ENCODE data around the gene COL15A1. TPM values are rescaled to one million over a fixed set of nuclear protein-coding genes. Genes with fewer than 3 reads are reported as not detected.

Gene COL15A1
- total and polyA plus RNA-seq, 2 of the 8 experiments (the other 6 are each of a cell fraction or from before 2014, with no cell fraction given) = 0.12 to 0.15 TPM

DNA sequence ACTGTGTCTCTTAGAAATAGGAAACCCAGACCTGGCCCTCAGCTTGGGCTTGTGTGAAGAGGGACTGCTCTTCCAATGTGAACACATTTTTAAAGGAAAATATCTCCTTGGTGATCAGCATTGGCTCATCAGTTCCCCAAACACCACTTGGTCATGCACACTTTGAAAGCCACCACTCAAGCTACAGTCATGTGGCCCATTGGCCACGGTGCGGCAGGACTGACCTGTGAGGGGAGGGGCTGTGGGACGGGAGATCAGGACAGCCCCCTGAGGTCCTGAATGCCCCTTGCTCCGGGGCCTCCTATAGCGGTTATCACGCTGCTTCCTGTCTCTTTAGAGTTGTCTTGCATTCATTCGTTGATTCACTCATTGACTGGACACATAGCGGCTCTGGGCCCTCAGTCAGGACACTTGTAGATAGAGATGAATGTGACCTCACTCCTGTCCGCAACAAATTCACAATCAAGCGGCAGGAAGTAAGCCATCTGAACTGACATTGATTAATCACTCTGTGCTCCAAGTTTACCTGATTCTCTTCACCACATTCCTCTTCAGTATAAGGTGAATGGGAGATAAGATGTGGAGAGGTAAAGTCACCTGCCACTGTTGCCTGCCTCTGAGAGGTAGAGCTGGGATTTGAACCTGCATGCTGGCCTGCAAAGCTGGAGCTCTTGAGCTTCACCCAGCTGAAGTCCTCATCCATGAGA lies 73.1 kb downstream of the COL15A1 start:
- H2BK20ac ChIP-seq (ENCODE audit: low read length) = no peak overlapping the region
- H3K36me3 ChIP-seq (ENCODE audit: control insufficient read depth in 2 of 4, insufficient read depth in 4 of 4, low read length in 3 of 4) = no peaks in the 10 kb centered on the region
- H3K9me3 ChIP-seq (ENCODE audit: insufficient read depth in 2 of 2, low read depth in 1 of 2, low read length in 1 of 2) = peaks cover 6 to 13% of the 10 kb centered on the region in 2 experiments
- no peak overlapping the region for H2AK5ac ChIP-seq (ENCODE audit: low read depth, low read length)
- H2BK5ac ChIP-seq (ENCODE audit: low read depth, low read length) = no peak overlapping the region
- no peak overlapping the region for H3K56ac ChIP-seq (replicated peaks; ENCODE audit: insufficient read length, low read depth, low read length)
- H3K18ac ChIP-seq (ENCODE audit: extremely low read depth, low read length) = no peak overlapping the region
- H4K8ac ChIP-seq (ENCODE audit: extremely low read depth, insufficient read depth, low read length) = no peak overlapping the region
- no peaks in the 10 kb centered on the region for H3K4me1 ChIP-seq (replicated peaks in 1 of 4; ENCODE audit: control insufficient read depth in 3 of 4, insufficient read depth in 4 of 4, low read length in 3 of 4)
- no peaks in the 10 kb centered on the region for H3K79me1 ChIP-seq (ENCODE audit: low read depth, low read length)
- H3K14ac ChIP-seq (ENCODE audit: insufficient read length) = no peak overlapping the region
- DNase-seq (ENCODE audit: low read depth in 1 of 2, low spot score in 2 of 2) (no peak), FAIRE-seq (no peak)
- H3K9ac ChIP-seq (replicated peaks in 1 of 4; ENCODE audit: extremely low read depth in 1 of 4, low read depth in 3 of 4, low read length in 3 of 4) = no peak overlapping the region
- H3K27me3 ChIP-seq (replicated peaks in 1 of 4; ENCODE audit: control insufficient read depth in 3 of 4, extremely low read depth in 1 of 4, insufficient read depth in 3 of 4, low read length in 3 of 4) = no peaks in the 10 kb centered on the region
- no peak overlapping the region for H4K91ac ChIP-seq (replicated peaks; ENCODE audit: insufficient read length, low read length)
- H3K79me2 ChIP-seq (ENCODE audit: control insufficient read depth in 1 of 2, insufficient read depth in 2 of 2, low read length in 2 of 2) = no peaks in the 10 kb centered on the region
- no peak overlapping the region for H2BK120ac ChIP-seq (replicated peaks; ENCODE audit: low read depth, low read length)
- ChIA-PET CTCF (ENCODE audit: partially characterized antibody) (interaction anchor here (0.6 to 2.5 kb wide), 12 partner anchors 10 to 124 kb away, joined by 3 to 8 read pairs (median 4); partner anchors contain the start of gene TGFBR1), POLR2A (ENCODE audit: partially characterized antibody) (no interaction called here)
- H3K4ac ChIP-seq (replicated peaks; ENCODE audit: insufficient read length, low read depth, low read length) = no peak overlapping the region
- no peak overlapping the region for H3K23ac ChIP-seq (ENCODE audit: insufficient read length)
- WGBS, 2 experiments (ENCODE audit: extremely low coverage in 1 of 2, insufficient coverage in 1 of 2, insufficient read length in 1 of 2, insufficient replicate concordance in 2 of 2, low coverage in 1 of 2, low lambda C conversion rate in 2 of 2, missing lambda C conversion rate in 1 of 2) = 80% methylated on average over 10 of the region's 10 CpGs; no CpG with 5 or more reads in 1 of the 2 experiments
- no peak overlapping the region for H4K5ac ChIP-seq (ENCODE audit: insufficient read length, low read depth, low read length)
- H2AFZ ChIP-seq (ENCODE audit: low read length) = no peak overlapping the region
- no peak overlapping the region for H2BK12ac ChIP-seq (ENCODE audit: low read depth, low read length)
- H3K23me2 ChIP-seq (ENCODE audit: low read depth, low read length) = no peaks in the 10 kb centered on the region
- no peak overlapping the region for H3K27ac ChIP-seq (ENCODE audit: low read depth, low read length)
- no peak overlapping the region for H2BK15ac ChIP-seq (ENCODE audit: low read length)
- H3K4me3 ChIP-seq (ENCODE audit: extremely low read depth in 1 of 4, insufficient read depth in 2 of 4, low read depth in 3 of 4, low read length in 4 of 4) = no peak overlapping the region
- H3K4me2 ChIP-seq (ENCODE audit: insufficient read depth in 1 of 2, low read depth in 2 of 2, low read length in 2 of 2) = no peak overlapping the region
- no peaks in the 10 kb centered on the region for H4K20me1 ChIP-seq (replicated peaks in 1 of 2; ENCODE audit: control insufficient read depth in 1 of 2, insufficient read depth in 2 of 2, low read length in 2 of 2)
- TF ChIP-seq RXRA (IDR thresholded peaks at IDR 0.05; ENCODE audit: insufficient read depth, low read depth, low read length) (no peak), CREB1 (IDR thresholded peaks at IDR 0.05) (no peak), EZH2 (IDR thresholded peaks at IDR 0.05; ENCODE audit: low read depth, low read length, severe bottlenecking) (no peak), CBX8 (IDR thresholded peaks at IDR 0.05; ENCODE audit: borderline replicate concordance, low read depth, low read length) (no peak), CHD2 (IDR thresholded peaks at IDR 0.05; ENCODE audit: low read length) (no peak), KDM1A (IDR thresholded peaks at IDR 0.05; ENCODE audit: borderline replicate concordance, low read length) (no peak), SP4 (IDR thresholded peaks at IDR 0.05; ENCODE audit: low read length) (no peak), CEBPB (IDR thresholded peaks at IDR 0.05; ENCODE audit: low read depth, low read length) (no peak), RFX5 (IDR thresholded peaks at IDR 0.05; ENCODE audit: borderline replicate concordance, low read depth, low read length) (no peak), TBP (IDR thresholded peaks at IDR 0.05; ENCODE audit: low read depth, low read length) (no peak), GABPA (IDR thresholded peaks at IDR 0.05; ENCODE audit: borderline replicate concordance, insufficient read depth, low read length) (no peak), TAF1 (IDR thresholded peaks at IDR 0.05; ENCODE audit: low read depth, low read length) (no peak)
- TF ChIP-seq, protein P1, sequence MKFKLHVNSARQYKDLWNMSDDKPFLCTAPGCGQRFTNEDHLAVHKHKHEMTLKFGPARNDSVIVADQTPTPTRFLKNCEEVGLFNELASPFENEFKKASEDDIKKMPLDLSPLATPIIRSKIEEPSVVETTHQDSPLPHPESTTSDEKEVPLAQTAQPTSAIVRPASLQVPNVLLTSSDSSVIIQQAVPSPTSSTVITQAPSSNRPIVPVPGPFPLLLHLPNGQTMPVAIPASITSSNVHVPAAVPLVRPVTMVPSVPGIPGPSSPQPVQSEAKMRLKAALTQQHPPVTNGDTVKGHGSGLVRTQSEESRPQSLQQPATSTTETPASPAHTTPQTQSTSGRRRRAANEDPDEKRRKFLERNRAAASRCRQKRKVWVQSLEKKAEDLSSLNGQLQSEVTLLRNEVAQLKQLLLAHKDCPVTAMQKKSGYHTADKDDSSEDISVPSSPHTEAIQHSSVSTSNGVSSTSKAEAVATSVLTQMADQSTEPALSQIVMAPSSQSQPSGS (IDR thresholded peaks at IDR 0.05; ENCODE audit: low read length) = no peak

Measured in H1 (cell line).